Measurements from ENCODE around the gene NAV1. TPM values are rescaled to one million over a fixed set of nuclear protein-coding genes. Genes with fewer than 3 reads are reported as not detected.

The NAV1 gene
- total RNA-seq, 2 experiments from 2014 or later, result 2.5 to 3.2 TPM

GRCh38 chr1:201499191-201499590 is 39.7 kb upstream of the NAV1 start:
- Mint-ChIP-seq H3K4me1 (peaks cover 10% of the 10 kb centered on the region), H3K27ac (no peak overlapping the region), H3K36me3 (peaks cover 14% of the 10 kb centered on the region), H3K4me3 (no peak overlapping the region), H3K27me3 (no peaks in the 10 kb centered on the region), H3K9me3 (no peaks in the 10 kb centered on the region)
- DNase-seq (no peak), ATAC-seq (ENCODE audit: low read depth) (no peak)
- POLR2A ChIA-PET, result interaction anchor here (1.2 kb wide), 1 partner anchor 31 kb away, joined by 4 read pairs; the partner anchor contains the start of gene PHLDA3

GRCh38 chr1:201499795-201500669 is 38.9 kb upstream of the NAV1 start:
- Mint-ChIP-seq H3K27me3 (no peaks in the 10 kb centered on the region), H3K27ac (no peak overlapping the region), H3K4me3 (no peak overlapping the region), H3K4me1 (peaks cover 12% of the 10 kb centered on the region), H3K36me3 (peaks cover 8% of the 10 kb centered on the region), H3K9me3 (no peaks in the 10 kb centered on the region)
- DNase-seq (no peak), ATAC-seq (ENCODE audit: low read depth) (no peak)
- POLR2A ChIA-PET, result no interaction called here

- Mint-ChIP-seq H3K4me3 (no peak overlapping the region), H3K27ac (no peak overlapping the region), H3K27me3 (no peaks in the 10 kb centered on the region), H3K4me1 (peaks cover 19% of the 10 kb centered on the region), H3K9me3 (no peaks in the 10 kb centered on the region), H3K36me3 (peaks cover 5% of the 10 kb centered on the region)
- POLR2A ChIA-PET, result no interaction called here
- no peak for DNase-seq
- no peak for ATAC-seq (ENCODE audit: low read depth)
Measured at GRCh38 chr1:201500670-201501120, 38.2 kb upstream of the NAV1 start.

GRCh38 chr1:201501144-201501543 is 37.8 kb upstream of the NAV1 start:
- POLR2A ChIA-PET, result no interaction called here
- Mint-ChIP-seq H3K9me3 (no peaks in the 10 kb centered on the region), H3K27ac (no peak overlapping the region), H3K27me3 (no peaks in the 10 kb centered on the region), H3K4me3 (no peak overlapping the region), H3K36me3 (peaks cover 2% of the 10 kb centered on the region), H3K4me1 (peaks cover 22% of the 10 kb centered on the region)
- ATAC-seq (ENCODE audit: low read depth) (no peak), DNase-seq (no peak)

- DNase-seq, result no peak
- H3K4me3 Mint-ChIP-seq, result no peak overlapping the region
- H3K36me3 Mint-ChIP-seq, result peaks cover 2% of the 10 kb centered on the region
- H3K9me3 Mint-ChIP-seq, result no peaks in the 10 kb centered on the region
- peaks cover 22% of the 10 kb centered on the region for H3K4me1 Mint-ChIP-seq
- POLR2A ChIA-PET, result interaction anchor here (0.6 kb wide), 1 partner anchor 10 kb away, joined by 4 read pairs; no protein-coding TSS in a partner anchor
- H3K27ac Mint-ChIP-seq, result peak overlapping the region; percentile 21
- H3K27me3 Mint-ChIP-seq, result no peaks in the 10 kb centered on the region
- no peak for ATAC-seq (ENCODE audit: low read depth)
Measured at GRCh38 chr1:201501812-201502510, 37.0 kb upstream of the NAV1 start.

GRCh38 chr1:201502511-201502857 is 36.4 kb upstream of the NAV1 start:
- Mint-ChIP-seq H3K27me3 (no peaks in the 10 kb centered on the region), H3K4me1 (peaks cover 26% of the 10 kb centered on the region), H3K36me3 (peaks cover 2% of the 10 kb centered on the region), H3K9me3 (no peaks in the 10 kb centered on the region), H3K4me3 (no peak overlapping the region), H3K27ac (peak overlapping the region; percentile 21)
- DNase-seq (no peak), ATAC-seq (ENCODE audit: low read depth) (no peak)
- POLR2A ChIA-PET, result no interaction called here

- H3K9me3 Mint-ChIP-seq, result no peaks in the 10 kb centered on the region
- ATAC-seq (ENCODE audit: low read depth) (no peak), DNase-seq (no peak)
- H3K36me3 Mint-ChIP-seq, result peaks cover 2% of the 10 kb centered on the region
- peaks cover 32% of the 10 kb centered on the region for H3K4me1 Mint-ChIP-seq
- H3K27ac Mint-ChIP-seq, result no peak overlapping the region
- no peak overlapping the region for H3K4me3 Mint-ChIP-seq
- H3K27me3 Mint-ChIP-seq, result no peaks in the 10 kb centered on the region
- POLR2A ChIA-PET, result interaction anchor here (0.9 kb wide), 1 partner anchor 21 kb away, joined by 3 read pairs; no protein-coding TSS in a partner anchor
Measured at GRCh38 chr1:201503397-201504176, 35.3 kb upstream of the NAV1 start.

- POLR2A ChIA-PET, result interaction anchor here (0.9 kb wide), 1 partner anchor 22 kb away, joined by 3 read pairs; no protein-coding TSS in a partner anchor
- Mint-ChIP-seq H3K27ac (no peak overlapping the region), H3K27me3 (no peaks in the 10 kb centered on the region), H3K36me3 (peaks cover 2% of the 10 kb centered on the region), H3K4me3 (no peak overlapping the region), H3K9me3 (no peaks in the 10 kb centered on the region), H3K4me1 (peaks cover 33% of the 10 kb centered on the region)
- ATAC-seq (ENCODE audit: low read depth), result no peak
- DNase-seq, result no peak
Measured at GRCh38 chr1:201504179-201504631, 34.7 kb upstream of the NAV1 start.

GRCh38 chr1:201504799-201505502 is 34.0 kb upstream of the NAV1 start:
- Mint-ChIP-seq H3K4me1 (peaks cover 41% of the 10 kb centered on the region), H3K4me3 (peak overlapping the region; percentile 94), H3K9me3 (no peaks in the 10 kb centered on the region), H3K27ac (peak overlapping the region; percentile 61), H3K27me3 (no peaks in the 10 kb centered on the region), H3K36me3 (peaks cover 2% of the 10 kb centered on the region)
- POLR2A ChIA-PET, result no interaction called here
- DNase-seq, result no peak
- no peak for ATAC-seq (ENCODE audit: low read depth)

- no peak for ATAC-seq (ENCODE audit: low read depth)
- Mint-ChIP-seq H3K4me3 (peak overlapping the region; percentile 94), H3K36me3 (peaks cover 4% of the 10 kb centered on the region), H3K27ac (peak overlapping the region; percentile 37), H3K4me1 (peaks cover 43% of the 10 kb centered on the region), H3K27me3 (no peaks in the 10 kb centered on the region), H3K9me3 (no peaks in the 10 kb centered on the region)
- POLR2A ChIA-PET, result interaction anchor here (1.0 kb wide), 1 partner anchor 16 kb away, joined by 4 read pairs; no protein-coding TSS in a partner anchor
- DNase-seq, result no peak
Measured at GRCh38 chr1:201505503-201505890, 33.4 kb upstream of the NAV1 start.

GRCh38 chr1:201506092-201506491 is 32.8 kb upstream of the NAV1 start:
- Mint-ChIP-seq H3K9me3 (no peaks in the 10 kb centered on the region), H3K4me1 (peaks cover 45% of the 10 kb centered on the region)
- ATAC-seq (ENCODE audit: low read depth), result no peak

GRCh38 chr1:201506557-201507359 is 32.2 kb upstream of the NAV1 start, which contains the start of gene CSRP1:
CSRP1 (minus strand) TSS chr1:201507123; CDS start chr1:201496303, 10,820 bp downstream.
- peak; percentile 93 for ATAC-seq (ENCODE audit: low read depth)
- Mint-ChIP-seq H3K27me3 (no peaks in the 10 kb centered on the region), H3K9me3 (no peaks in the 10 kb centered on the region), H3K4me3 (peak within 1 kb of the TSS; percentile 94), H3K4me1 (peaks cover 49% of the 10 kb centered on the region), H3K36me3 (peaks cover 4% of the 10 kb centered on the region), H3K27ac (peak within 1 kb of the TSS; percentile 88)
- POLR2A ChIA-PET, result interaction anchor here (1.0 to 2.9 kb wide), 5 partner anchors 11 to 59 kb away, joined by 4 to 17 read pairs (median 4); partner anchors contain the start of gene PHLDA3
- DNase-seq, result peak; percentile 86

More at GRCh38 chr1:201506092-201506491, 32.8 kb upstream of the NAV1 start:
- Mint-ChIP-seq H3K36me3 (peaks cover 4% of the 10 kb centered on the region), H3K27me3 (no peaks in the 10 kb centered on the region), H3K27ac (peak overlapping the region; percentile 87), H3K4me3 (peak overlapping the region; percentile 94)
- POLR2A ChIA-PET, result interaction anchor here (1.0 to 2.9 kb wide), 3 partner anchors 16 to 37 kb away, joined by 4 to 17 read pairs (median 7); partner anchors contain the start of gene PHLDA3
- no peak for DNase-seq

Data from activated naive CD8-positive, alpha-beta T cell treated with anti-CD3 and anti-CD28 coated beads, Interleukin-2, amount 10 ng/mL, durations not matched to agents 7 days and 5 days (primary cell).